Endodermal cell (in vitro differentiated cells): Measurements from ENCODE around the gene PAX8. TPM values are rescaled to one million over a fixed set of nuclear protein-coding genes. Genes with fewer than 3 reads are reported as not detected.
A peak's percentile ranks its signal among the peaks of the same experiment; 100 is the strongest.

Experiments
- DNase-seq: peaks from one replicate; pipeline ENCODE4 v3.0.0-alpha.2; 2017
- H3K27ac ChIP-seq: 2 replicates; pipeline ENCODE4 v1.5.1; 2013; ENCODE audit warnings: mild to moderate bottlenecking, low read depth, low read length, moderate library complexity
- H3K27me3 ChIP-seq: 2 replicates; pipeline ENCODE4 v1.6.1; 2013; ENCODE audit warnings: mild to moderate bottlenecking, low read length, moderate library complexity; ENCODE audit not compliant: insufficient read depth, control insufficient read depth, poor library complexity, severe bottlenecking
- H3K36me3 ChIP-seq: 2 replicates; pipeline ENCODE4 v1.7.0; 2013; ENCODE audit warnings: mild to moderate bottlenecking, low read length, moderate library complexity; ENCODE audit not compliant: control insufficient read depth, insufficient read depth
- H3K4me1 ChIP-seq: one replicate; pipeline ENCODE4 v1.7.0; 2013; ENCODE audit warnings: low read length; ENCODE audit not compliant: control insufficient read depth, insufficient read depth
- H3K4me3 ChIP-seq: 2 replicates; pipeline ENCODE4 v1.5.1; 2013; ENCODE audit warnings: mild to moderate bottlenecking, low read length, moderate library complexity
- H3K9ac ChIP-seq: 2 replicates; pipeline ENCODE4 v1.6.1; 2013; ENCODE audit warnings: mild to moderate bottlenecking, low read length, moderate library complexity; ENCODE audit not compliant: poor library complexity, severe bottlenecking; ENCODE audit errors: extremely low read depth
- H3K9me3 ChIP-seq: 2 replicates; pipeline ENCODE4 v1.6.1; 2013; ENCODE audit warnings: mild to moderate bottlenecking, low read length, moderate library complexity; ENCODE audit not compliant: control insufficient read depth
- H3K27ac Mint-ChIP-seq: 2 replicates; pipeline ENCODE4 v1.8.0; 2020; ENCODE audit warnings: mixed read lengths
- H3K27me3 Mint-ChIP-seq: 2 replicates; pipeline ENCODE4 v1.8.0; 2021; ENCODE audit warnings: mild to moderate bottlenecking, mixed read lengths; ENCODE audit not compliant: insufficient read depth
- H3K36me3 Mint-ChIP-seq: 2 replicates; pipeline ENCODE4 v1.8.0; 2020; ENCODE audit warnings: low read depth, mixed read lengths
- H3K4me1 Mint-ChIP-seq: 2 replicates; pipeline ENCODE4 v1.8.0; 2020; ENCODE audit warnings: mixed read lengths
- H3K4me3 Mint-ChIP-seq: 2 replicates; pipeline ENCODE4 v1.8.0; 2020; ENCODE audit warnings: mild to moderate bottlenecking, moderate library complexity, mixed read lengths
- H3K9me3 Mint-ChIP-seq: 2 replicates; pipeline ENCODE4 v1.8.0; 2020; ENCODE audit warnings: mild to moderate bottlenecking, mixed read lengths
- WGBS, 2 experiments: methylation state at CpG; one replicate each; pipeline versions ENCODE4 v1.1.5 to v1.1.7; 2013; ENCODE audit warnings: missing lambda C conversion rate in 2 of 2, mixed read lengths in 1 of 2; ENCODE audit not compliant: insufficient coverage in 1 of 2, insufficient read length in 1 of 2; 5-methylcytosine and 5-hydroxymethylcytosine counted together
- total RNA-seq, 2 donors: library from RNA; stranded (reverse); fragmentation: NEBNext Ultra II Directional in 1 of 2; extraction: Animal tissue kit (Norgen Biotek cat#: 25700) in 1 of 2; gene quantifications; 2 replicates in 1 of 2; 3 replicates in 1 of 2; pipeline ENCODE4 v1.2.1, GENCODE V29; 2021
- TF ChIP-seq, protein P1 (sequence below): fragments of 200-600 bp; sonication (generic); conservative IDR thresholded peaks from 2 replicates; pipeline ENCODE4 v1.5.0; 2021; ENCODE audit warnings: antibody characterized with exemption, mild to moderate bottlenecking

The PAX8 gene
- total RNA-seq, 2 donors from 2014 or later: 0.09 to 0.11 TPM

DNA sequence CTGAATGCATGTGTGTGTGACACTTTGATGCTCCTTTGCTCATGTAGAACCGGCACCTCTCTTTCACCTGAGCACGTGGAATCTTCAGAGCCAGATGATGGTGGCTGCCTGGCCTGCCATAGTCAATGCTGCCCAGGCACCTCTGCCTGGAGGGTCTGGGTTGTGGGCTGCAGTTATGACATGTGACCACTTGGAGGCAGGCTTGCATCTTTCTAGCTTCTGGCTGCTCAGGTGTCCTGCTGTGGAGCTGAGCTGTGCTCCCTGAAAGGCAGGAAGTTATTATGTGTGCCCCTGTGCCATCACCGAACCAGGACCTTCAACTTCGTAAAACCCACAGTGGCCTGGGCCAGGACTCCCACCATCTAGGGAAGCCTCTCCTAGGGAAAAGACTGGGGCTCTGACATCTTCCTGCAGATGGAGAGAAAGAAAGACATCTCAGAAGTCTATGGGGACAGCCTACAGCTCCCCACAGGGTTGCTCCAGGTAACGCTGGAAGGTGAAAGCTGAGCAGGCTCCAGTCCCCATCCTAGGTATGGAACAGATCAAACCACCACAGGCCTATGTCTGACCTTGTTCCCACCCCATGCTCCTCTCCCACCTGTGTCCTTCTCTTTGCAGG is 74.7 kb downstream of the PAX8 start:
- Histone ChIP-seq H3K4me1 (no peaks in the 10 kb centered on the region), H3K27me3 (peaks cover 7% of the 10 kb centered on the region), H3K9me3 (no peaks in the 10 kb centered on the region), H3K27ac (no peak overlapping the region), H3K9ac (no peak overlapping the region), H3K36me3 (no peaks in the 10 kb centered on the region), H3K4me3 (no peak overlapping the region)
- Mint-ChIP-seq H3K27ac (no peak overlapping the region), H3K27me3 (peaks cover 5% of the 10 kb centered on the region), H3K36me3 (no peaks in the 10 kb centered on the region), H3K4me3 (no peak overlapping the region), H3K9me3 (no peaks in the 10 kb centered on the region), H3K4me1 (peaks cover 6% of the 10 kb centered on the region)
- DNase-seq: peak; percentile 96
- WGBS, 2 experiments: 35 to 52% methylated on average over 4 to 5 of the region's 5 CpGs
- TF ChIP-seq, protein P1, sequence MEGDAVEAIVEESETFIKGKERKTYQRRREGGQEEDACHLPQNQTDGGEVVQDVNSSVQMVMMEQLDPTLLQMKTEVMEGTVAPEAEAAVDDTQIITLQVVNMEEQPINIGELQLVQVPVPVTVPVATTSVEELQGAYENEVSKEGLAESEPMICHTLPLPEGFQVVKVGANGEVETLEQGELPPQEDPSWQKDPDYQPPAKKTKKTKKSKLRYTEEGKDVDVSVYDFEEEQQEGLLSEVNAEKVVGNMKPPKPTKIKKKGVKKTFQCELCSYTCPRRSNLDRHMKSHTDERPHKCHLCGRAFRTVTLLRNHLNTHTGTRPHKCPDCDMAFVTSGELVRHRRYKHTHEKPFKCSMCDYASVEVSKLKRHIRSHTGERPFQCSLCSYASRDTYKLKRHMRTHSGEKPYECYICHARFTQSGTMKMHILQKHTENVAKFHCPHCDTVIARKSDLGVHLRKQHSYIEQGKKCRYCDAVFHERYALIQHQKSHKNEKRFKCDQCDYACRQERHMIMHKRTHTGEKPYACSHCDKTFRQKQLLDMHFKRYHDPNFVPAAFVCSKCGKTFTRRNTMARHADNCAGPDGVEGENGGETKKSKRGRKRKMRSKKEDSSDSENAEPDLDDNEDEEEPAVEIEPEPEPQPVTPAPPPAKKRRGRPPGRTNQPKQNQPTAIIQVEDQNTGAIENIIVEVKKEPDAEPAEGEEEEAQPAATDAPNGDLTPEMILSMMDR: peak; percentile 95

DNA sequence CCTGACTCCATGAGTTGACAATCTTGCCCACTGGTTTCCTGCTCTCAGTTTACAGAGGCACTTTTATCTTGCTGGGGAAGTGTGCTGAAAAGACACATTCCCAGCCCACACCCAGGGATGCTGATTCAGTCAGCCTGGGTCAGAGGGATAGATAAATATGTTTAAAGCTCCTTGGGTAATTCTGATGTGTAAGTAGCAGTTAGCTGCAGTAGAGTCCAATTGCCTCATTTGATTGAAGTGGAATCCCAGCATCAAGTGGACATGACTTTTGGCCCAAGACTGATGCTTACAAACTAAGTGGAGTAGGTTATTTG is 75.5 kb downstream of the PAX8 start:
- H3K27me3 ChIP-seq: peaks cover 5% of the 10 kb centered on the region
- no peak overlapping the region for H3K9ac ChIP-seq
- no peak overlapping the region for H3K27ac Mint-ChIP-seq
- TF ChIP-seq, protein P1: no peak
- no peak overlapping the region for H3K27ac ChIP-seq
- no peaks in the 10 kb centered on the region for H3K36me3 Mint-ChIP-seq
- no peak overlapping the region for H3K4me3 ChIP-seq
- H3K36me3 ChIP-seq: no peaks in the 10 kb centered on the region
- no peak overlapping the region for H3K4me3 Mint-ChIP-seq
- H3K4me1 ChIP-seq: no peaks in the 10 kb centered on the region
- no peak for DNase-seq
- H3K27me3 Mint-ChIP-seq: peaks cover 7% of the 10 kb centered on the region
- H3K4me1 Mint-ChIP-seq: peaks cover 6% of the 10 kb centered on the region
- no peaks in the 10 kb centered on the region for H3K9me3 ChIP-seq
- H3K9me3 Mint-ChIP-seq: no peaks in the 10 kb centered on the region

GRCh38 chr2:113202305-113203216 is 76.2 kb downstream of the PAX8 start:
- peaks cover 12% of the 10 kb centered on the region for H3K27me3 Mint-ChIP-seq
- Histone ChIP-seq H3K4me1 (no peaks in the 10 kb centered on the region), H3K27me3 (peaks cover 10% of the 10 kb centered on the region), H3K9me3 (no peaks in the 10 kb centered on the region), H3K27ac (no peak overlapping the region), H3K36me3 (no peaks in the 10 kb centered on the region), H3K9ac (no peak overlapping the region), H3K4me3 (no peak overlapping the region)
- TF ChIP-seq, protein P1: peak; percentile 45
- H3K27ac Mint-ChIP-seq: no peak overlapping the region
- peak; percentile 61 for DNase-seq
- no peak overlapping the region for H3K4me3 Mint-ChIP-seq
- H3K36me3 Mint-ChIP-seq: no peaks in the 10 kb centered on the region
- no peaks in the 10 kb centered on the region for H3K9me3 Mint-ChIP-seq
- H3K4me1 Mint-ChIP-seq: peaks cover 6% of the 10 kb centered on the region
- 84 to 87% methylated on average over 6 to 13 of the region's 13 CpGs for WGBS, 2 experiments
